T-cell (primary cell): Measurements from ENCODE around the gene PRR18. TPM values are rescaled to one million over a fixed set of nuclear protein-coding genes. Genes with fewer than 3 reads are reported as not detected.

ENCODE experiments used
- ATAC-seq, 4 experiments: fragments of 200-7000 bp in 3 of 4; fragments of 150-1000 bp in 1 of 4; cut with Tn5 transposase; replicated peaks in 1 of 4; 1 replicate in 3 of 4; 2 replicates in 1 of 4; pipeline ENCODE4 v1.10.0; 2021; ENCODE audit warnings: moderate library complexity in 3 of 4, mild to moderate bottlenecking in 2 of 4, moderate number of reproducible peaks in 1 of 4
- CTCF ChIA-PET, 2 donors: fragments of 300-600 bp; sonication (Branson Sonifier 250); formaldehyde crosslinking; loops; one replicate each; lab custom pipeline; 2022; ENCODE audit warnings: antibody characterized with exemption in 2 of 2; lab: Charles Lee
- POLR2A ChIA-PET, 2 donors: fragments of 300-600 bp; sonication (Branson Sonifier 250); formaldehyde crosslinking; loops; one replicate each; lab custom pipeline; 2022; ENCODE audit warnings: antibody characterized with exemption in 2 of 2; lab: Charles Lee
- DNase-seq, 35 experiments: peaks; one replicate each; pipeline versions ENCODE4 v3.0.0 to v3.0.0-alpha.2; 2013 to 2023
- H3K27ac ChIP-seq: one replicate; pipeline ENCODE4 v1.5.1; 2013; ENCODE audit warnings: low read length
- H3K27me3 ChIP-seq, 2 experiments: replicated peaks in 1 of 2; 1 replicate in 1 of 2; 2 replicates in 1 of 2; pipeline versions ENCODE4 v1.6.1 to v1.7.0; 2013; ENCODE audit warnings: low read length in 1 of 2, mixed read lengths in 1 of 2; ENCODE audit not compliant: control insufficient read depth in 2 of 2, insufficient read depth in 2 of 2; ENCODE audit errors: extremely low read depth in 1 of 2
- H3K36me3 ChIP-seq, 2 donors: 1 replicate in 1 of 2; 2 replicates in 1 of 2; pipeline versions ENCODE4 v1.6.1 to v1.7.0; 2013; ENCODE audit warnings: low read length in 1 of 2; ENCODE audit not compliant: control insufficient read depth in 2 of 2, insufficient read depth in 1 of 2; ENCODE audit errors: extremely low read depth in 1 of 2
- H3K4me1 ChIP-seq, 2 experiments: 1 replicate in 1 of 2; 2 replicates in 1 of 2; pipeline versions ENCODE4 v1.6.1 to v1.7.0; 2013; ENCODE audit warnings: low read length in 2 of 2, mixed read lengths in 1 of 2; ENCODE audit not compliant: insufficient read depth in 2 of 2, control insufficient read depth in 1 of 2; ENCODE audit errors: extremely low read depth in 1 of 2
- H3K4me3 ChIP-seq, 2 donors: 1 replicate in 1 of 2; 2 replicates in 1 of 2; pipeline versions ENCODE4 v1.5.1 to v1.7.0; 2013; ENCODE audit warnings: mild to moderate bottlenecking in 2 of 2, low read length in 1 of 2, moderate library complexity in 1 of 2; ENCODE audit not compliant: control insufficient read depth in 1 of 2; ENCODE audit errors: extremely low read depth in 1 of 2
- H3K9me3 ChIP-seq: 2 replicates; pipeline ENCODE4 v1.7.0; 2013
- H3K27ac Mint-ChIP-seq, 2 donors: one replicate each; pipeline ENCODE4 v1.8.0; 2020 to 2021; ENCODE audit warnings: mild to moderate bottlenecking in 2 of 2, mixed read lengths in 2 of 2
- H3K27me3 Mint-ChIP-seq, 2 donors: one replicate each; pipeline ENCODE4 v1.8.0; 2021 to 2022; ENCODE audit warnings: mixed read lengths in 2 of 2
- H3K36me3 Mint-ChIP-seq: one replicate; pipeline ENCODE4 v1.8.0; 2021; ENCODE audit warnings: mixed read lengths
- H3K4me1 Mint-ChIP-seq, 3 donors: one replicate each; pipeline ENCODE4 v1.8.0; 2020 to 2022; ENCODE audit warnings: mixed read lengths in 3 of 3, mild to moderate bottlenecking in 1 of 3
- H3K4me3 Mint-ChIP-seq, 3 donors: one replicate each; pipeline ENCODE4 v1.8.0; 2020 to 2022; ENCODE audit warnings: mild to moderate bottlenecking in 3 of 3, mixed read lengths in 3 of 3, moderate library complexity in 3 of 3
- H3K9me3 Mint-ChIP-seq, 3 donors: one replicate each; pipeline ENCODE4 v1.8.0; 2020 to 2022; ENCODE audit warnings: mixed read lengths in 3 of 3
- WGBS: methylation state at CpG from one replicate; pipeline ENCODE4 v1.1.5; 2013; ENCODE audit warnings: missing lambda C conversion rate; ENCODE audit not compliant: insufficient coverage; 5-methylcytosine and 5-hydroxymethylcytosine counted together
- total RNA-seq, 35 experiments: library from RNA in 6 of 35; stranded (reverse) in 6 of 35; fragments of 120-200 nt in 1 of 35; gene quantifications; one replicate each; pipeline versions ENCODE4 v1.2.1 to v1.2.4 and lab custom pipeline; 2013 to 2026

Gene PRR18
- total RNA-seq, 5 donors from 2014 or later (not counting 1 experiment from before 2014, with no cell fraction given) = not detected

DNA sequence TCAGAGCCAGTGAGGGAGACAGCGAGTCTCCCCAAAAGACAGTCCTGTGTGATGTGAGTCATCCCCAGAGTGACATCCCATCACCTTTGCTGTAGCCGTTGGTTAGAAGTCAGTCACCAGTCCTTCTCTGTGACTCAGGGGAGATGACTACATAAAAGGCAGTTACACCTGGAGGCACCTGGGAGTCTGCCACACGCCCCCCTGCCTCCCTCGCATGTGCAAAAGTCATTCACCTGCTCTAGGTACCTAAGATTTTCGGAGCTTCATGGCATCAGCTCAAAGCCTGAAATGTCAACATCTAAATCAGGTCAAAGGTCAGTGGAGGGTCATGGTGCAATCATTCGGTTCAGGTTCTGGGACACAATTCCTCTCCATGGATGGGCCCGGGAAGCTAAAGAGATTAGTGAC, 50.3 kb downstream of the PRR18 start:
- Mint-ChIP-seq H3K36me3 (no peaks in the 10 kb centered on the region), H3K4me1 (peaks cover 13 to 62% (median 14%) of the 10 kb centered on the region in 3 donors), H3K27ac (peak overlapping the region in 1 of 2 donors; percentile 97), H3K9me3 (peaks cover 0 to 3% (median 0%) of the 10 kb centered on the region in 3 donors), H3K4me3 (peak overlapping the region in 2 of 3 donors; percentile 17 to 63), H3K27me3 (peaks cover 0 to 27% of the 10 kb centered on the region in 2 donors)
- Histone ChIP-seq H3K4me1 (peaks cover 19 to 24% of the 10 kb centered on the region in 2 experiments), H3K4me3 (no peak overlapping the region), H3K9me3 (no peaks in the 10 kb centered on the region), H3K27me3 (peaks cover 0 to 21% of the 10 kb centered on the region in 2 experiments), H3K27ac (peak overlapping the region; percentile 75), H3K36me3 (no peaks in the 10 kb centered on the region)
- CTCF ChIA-PET = interaction anchor here in 1 of 2 donors (0.6 kb wide), 1 partner anchor 68 kb away, joined by 5 read pairs; no protein-coding TSS in a partner anchor
- DNase-seq = no peak
- POLR2A ChIA-PET = interaction anchor here in 1 of 2 donors (1.0 kb wide), 1 partner anchor 24 kb away, joined by 3 read pairs; no protein-coding TSS in a partner anchor
- peak in 2 of 4 experiments; percentile 54 to 63 for ATAC-seq
- WGBS = 52% methylated on average over 7 of the region's 7 CpGs

Other genes starting within 250 kb of the PRR18 start
- gene TBXT, start 140.5 kb downstream of the PRR18 start, total RNA-seq = not detected
- 10 to 100 TPM; 13.8 to 32.0 (median 24.6) TPM for gene SFT2D1, start 34.2 kb upstream of the PRR18 start, total RNA-seq
- 10 to 100 TPM; 23.8 to 31.2 (median 27.5) TPM for gene MPC1, start 74.5 kb upstream of the PRR18 start, total RNA-seq